ENCODE results near the gene LSMEM2. TPM values are rescaled to one million over a fixed set of nuclear protein-coding genes. Genes with fewer than 3 reads are reported as not detected.
"Not testable (repeated sequence)": the region's sequence is repeated elsewhere in the genome, so short reads cannot be mapped to it uniquely, and the experiment has no call there.

Gene LSMEM2
- total RNA-seq, 2 donors from 2014 or later: not detected

DNA sequence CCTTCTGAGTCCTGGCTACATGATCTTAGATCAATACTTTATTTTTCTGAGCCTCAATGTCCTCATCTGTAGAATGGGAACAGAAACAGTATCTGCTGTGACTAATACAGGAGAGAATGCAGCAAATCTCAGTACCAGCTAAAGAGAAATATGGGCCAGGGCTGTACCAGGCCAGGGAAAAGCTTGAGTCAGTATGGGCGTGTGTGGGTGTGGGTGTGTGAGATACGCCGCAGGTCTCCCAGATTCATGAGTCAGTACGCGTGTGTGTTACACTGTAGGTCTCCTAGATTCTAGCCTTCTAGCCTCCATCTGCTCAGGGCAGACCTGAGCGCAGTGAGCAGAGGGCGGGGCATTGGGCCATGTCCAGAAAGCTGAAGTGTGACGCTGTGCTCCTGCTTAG, 27.7 kb upstream of the LSMEM2 start:
- ATAC-seq (no peak), DNase-seq (no peak)
- H3K27ac Mint-ChIP-seq: peak overlapping the region; percentile 19
- H3K4me1 Mint-ChIP-seq: peaks cover 25% of the 10 kb centered on the region
- H3K4me3 Mint-ChIP-seq: peak overlapping the region; percentile 41
- no peaks in the 10 kb centered on the region for H3K9me3 ChIP-seq (ENCODE audit: control insufficient read depth, low read length, poor library complexity, severe bottlenecking)
- peaks cover 2% of the 10 kb centered on the region for H3K36me3 Mint-ChIP-seq (ENCODE audit: low read depth)
- H3K27me3 Mint-ChIP-seq: no peaks in the 10 kb centered on the region

DNA sequence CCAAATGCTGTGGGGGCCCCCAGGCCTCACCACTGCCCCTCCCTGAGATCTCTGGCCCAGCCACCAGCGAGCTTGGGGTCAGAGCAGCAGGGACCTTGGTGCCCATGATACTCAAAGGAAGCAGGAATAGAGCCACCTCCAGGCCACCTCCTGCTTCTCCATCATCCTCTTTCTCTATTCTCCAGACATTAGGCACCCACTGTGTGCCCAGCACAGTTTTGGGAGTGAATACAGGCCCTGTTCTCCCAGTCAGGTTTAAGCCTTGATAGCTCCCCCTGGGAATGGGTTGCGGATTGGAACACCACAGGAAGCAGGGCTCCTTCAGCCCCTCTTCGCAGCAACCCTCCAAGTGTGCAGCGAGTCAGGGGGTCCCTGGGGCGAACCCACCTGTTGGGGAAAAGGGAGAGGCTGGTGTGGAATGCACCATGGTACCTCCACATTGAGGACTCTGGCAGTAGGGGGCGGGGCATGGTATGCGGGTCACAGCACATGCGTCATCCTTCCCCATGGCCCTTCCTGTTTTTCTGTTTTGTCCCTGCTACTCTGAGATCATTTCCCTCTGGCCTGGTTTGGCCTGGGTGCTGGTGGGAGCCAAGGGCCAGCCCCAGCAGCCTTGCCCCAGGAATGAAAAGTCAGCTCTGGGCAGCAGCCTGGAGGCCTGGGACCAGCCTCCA, 24.2 kb upstream of the LSMEM2 start:
- H3K4me1 Mint-ChIP-seq: peaks cover 14% of the 10 kb centered on the region
- no peak overlapping the region for H3K4me3 Mint-ChIP-seq
- peak overlapping the region; percentile 80 for H3K27ac Mint-ChIP-seq
- no peaks in the 10 kb centered on the region for H3K9me3 ChIP-seq (ENCODE audit: control insufficient read depth, low read length, poor library complexity, severe bottlenecking)
- DNase-seq (no peak), ATAC-seq (no peak)
- H3K27me3 Mint-ChIP-seq: no peaks in the 10 kb centered on the region
- no peaks in the 10 kb centered on the region for H3K36me3 Mint-ChIP-seq (ENCODE audit: low read depth)

DNA sequence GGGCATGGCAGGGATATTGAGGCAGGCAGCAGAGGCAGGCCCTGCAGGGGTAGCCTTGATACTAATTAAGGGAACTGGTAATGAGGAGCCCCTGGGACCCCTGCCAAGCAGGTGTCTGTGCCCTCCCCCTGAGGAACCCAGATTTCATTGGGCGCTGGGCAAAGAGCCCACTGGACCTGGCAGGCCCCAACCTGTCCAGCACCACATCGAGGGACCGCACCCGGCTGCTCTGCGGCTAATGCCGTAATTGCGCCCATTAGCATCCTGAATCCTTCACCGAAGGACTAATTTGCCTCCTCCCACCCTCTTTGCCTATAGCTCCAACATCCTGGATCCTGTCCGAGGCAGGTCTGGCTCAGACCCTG, 23.7 kb upstream of the LSMEM2 start:
- H3K9me3 ChIP-seq (ENCODE audit: control insufficient read depth, low read length, poor library complexity, severe bottlenecking): no peaks in the 10 kb centered on the region
- no peak overlapping the region for H3K4me3 Mint-ChIP-seq
- no peak overlapping the region for H3K27ac Mint-ChIP-seq
- no peak for DNase-seq
- H3K4me1 Mint-ChIP-seq: peaks cover 13% of the 10 kb centered on the region
- H3K27me3 Mint-ChIP-seq: no peaks in the 10 kb centered on the region
- no peak for ATAC-seq
- no peaks in the 10 kb centered on the region for H3K36me3 Mint-ChIP-seq (ENCODE audit: low read depth)

DNA sequence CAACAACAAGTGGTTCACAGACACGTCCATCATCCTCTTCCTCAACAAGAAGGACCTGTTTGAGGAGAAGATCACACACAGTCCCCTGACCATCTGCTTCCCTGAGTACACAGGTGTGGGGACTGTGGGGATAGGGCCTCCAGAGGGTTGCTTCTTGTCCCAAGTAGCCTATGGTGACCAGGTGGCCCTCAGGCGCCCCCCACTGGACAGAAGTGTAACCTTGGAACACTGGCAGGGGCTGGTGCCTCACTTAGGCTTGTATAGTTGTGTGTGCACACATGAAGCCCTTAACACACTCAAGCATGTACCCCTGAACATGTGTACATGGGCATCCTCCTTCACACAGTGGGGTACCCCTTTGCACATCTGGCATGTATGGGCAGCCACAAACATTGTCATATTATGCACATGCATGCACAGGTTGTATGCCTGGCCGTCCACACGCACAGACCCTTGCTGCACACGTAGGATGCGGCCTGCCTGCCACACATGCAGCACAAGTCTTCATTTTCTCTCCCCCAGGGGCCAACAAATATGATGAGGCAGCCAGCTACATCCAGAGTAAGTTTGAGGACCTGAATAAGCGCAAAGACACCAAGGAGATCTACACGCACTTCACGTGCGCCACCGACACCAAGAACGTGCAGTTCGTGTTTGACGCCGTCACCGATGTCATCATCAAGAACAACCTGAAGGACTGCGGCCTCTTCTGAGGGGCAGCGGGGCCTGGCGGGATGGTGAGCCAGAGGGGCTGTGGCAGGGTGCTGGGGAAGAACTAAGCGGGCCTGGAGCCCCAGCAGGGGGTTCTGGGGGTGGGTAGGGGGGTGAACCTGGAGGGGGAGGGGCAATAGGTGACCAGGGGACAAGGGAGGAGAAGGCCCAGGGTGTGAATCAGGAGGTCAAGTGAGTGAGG, 21.7 kb upstream of the LSMEM2 start:
- ATAC-seq (no peak), DNase-seq (no peak)
- Mint-ChIP-seq H3K27me3 (no peaks in the 10 kb centered on the region), H3K4me1 (peaks cover 7% of the 10 kb centered on the region), H3K4me3 (no peak overlapping the region), H3K36me3 (ENCODE audit: low read depth) (no peaks in the 10 kb centered on the region), H3K27ac (peak overlapping the region; percentile 45)
- no peaks in the 10 kb centered on the region for H3K9me3 ChIP-seq (ENCODE audit: control insufficient read depth, low read length, poor library complexity, severe bottlenecking)

DNA sequence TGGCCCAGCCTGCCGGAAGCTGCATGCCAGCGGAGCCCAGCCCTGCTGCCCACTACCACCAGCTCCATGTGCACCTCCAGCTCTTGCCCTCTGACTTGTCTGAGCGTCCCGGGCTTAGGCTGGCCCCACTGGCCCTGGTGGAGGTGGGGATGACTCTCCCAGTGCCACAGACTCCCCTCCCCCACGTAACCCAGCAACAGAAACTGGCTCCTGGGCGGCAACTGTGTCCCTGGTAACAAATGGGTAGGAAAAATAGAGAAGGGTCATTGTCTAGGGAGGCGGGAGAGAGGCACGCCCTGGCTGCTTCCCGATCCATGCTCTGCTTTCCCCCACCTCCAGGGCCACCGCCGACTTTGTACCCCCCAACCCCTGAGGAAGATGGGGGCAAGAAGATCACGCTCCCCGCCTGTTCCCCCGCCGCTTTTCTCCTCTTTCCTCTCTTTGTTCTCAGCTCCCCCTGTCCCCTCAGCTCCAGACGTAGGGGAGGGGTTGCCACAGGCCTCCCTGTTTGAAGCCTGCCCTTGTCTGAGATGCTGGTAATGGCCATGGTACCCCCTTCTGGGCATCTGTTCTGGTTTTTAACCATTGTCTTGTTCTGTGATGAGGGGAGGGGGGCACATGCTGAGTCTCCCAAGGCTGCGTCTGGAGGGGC, 20.7 kb upstream of the LSMEM2 start:
- Mint-ChIP-seq H3K27ac (peak overlapping the region; percentile 9), H3K36me3 (ENCODE audit: low read depth) (no peaks in the 10 kb centered on the region)

DNA sequence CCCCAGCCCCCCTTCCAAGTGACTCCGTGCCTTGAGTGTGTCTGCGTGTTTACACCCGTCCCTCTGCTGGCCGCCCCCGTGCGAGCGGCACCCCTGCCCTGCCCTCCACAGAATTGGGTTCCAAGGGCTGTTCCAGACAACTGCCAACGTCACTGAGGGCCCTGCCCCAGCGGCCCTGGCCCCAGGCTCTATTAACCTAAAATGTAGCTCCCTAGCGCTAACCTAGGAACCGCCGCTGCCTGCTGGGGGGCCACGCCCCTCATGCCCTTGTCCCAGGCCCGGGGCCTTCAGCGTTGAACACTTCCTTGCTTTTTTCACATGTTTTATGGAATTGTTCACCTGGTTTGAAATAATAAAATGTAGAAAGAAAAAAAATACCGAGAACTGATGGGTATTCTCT, 19.9 kb upstream of the LSMEM2 start:
- H3K9me3 ChIP-seq (ENCODE audit: control insufficient read depth, low read length, poor library complexity, severe bottlenecking): no peaks in the 10 kb centered on the region
- DNase-seq (no peak), ATAC-seq (no peak)
- peaks cover 7% of the 10 kb centered on the region for H3K4me1 Mint-ChIP-seq
- H3K36me3 Mint-ChIP-seq (ENCODE audit: low read depth): no peaks in the 10 kb centered on the region
- peak overlapping the region; percentile 9 for H3K27ac Mint-ChIP-seq
- no peaks in the 10 kb centered on the region for H3K27me3 Mint-ChIP-seq
- peak overlapping the region; percentile 82 for H3K4me3 Mint-ChIP-seq

More for the DNA sequence above, 20.7 kb upstream of the LSMEM2 start:
- Mint-ChIP-seq H3K27me3 (no peaks in the 10 kb centered on the region), H3K4me3 (no peak overlapping the region), H3K4me1 (peaks cover 7% of the 10 kb centered on the region)
- ATAC-seq (no peak), DNase-seq (no peak)
- no peaks in the 10 kb centered on the region for H3K9me3 ChIP-seq (ENCODE audit: control insufficient read depth, low read length, poor library complexity, severe bottlenecking)

DNA sequence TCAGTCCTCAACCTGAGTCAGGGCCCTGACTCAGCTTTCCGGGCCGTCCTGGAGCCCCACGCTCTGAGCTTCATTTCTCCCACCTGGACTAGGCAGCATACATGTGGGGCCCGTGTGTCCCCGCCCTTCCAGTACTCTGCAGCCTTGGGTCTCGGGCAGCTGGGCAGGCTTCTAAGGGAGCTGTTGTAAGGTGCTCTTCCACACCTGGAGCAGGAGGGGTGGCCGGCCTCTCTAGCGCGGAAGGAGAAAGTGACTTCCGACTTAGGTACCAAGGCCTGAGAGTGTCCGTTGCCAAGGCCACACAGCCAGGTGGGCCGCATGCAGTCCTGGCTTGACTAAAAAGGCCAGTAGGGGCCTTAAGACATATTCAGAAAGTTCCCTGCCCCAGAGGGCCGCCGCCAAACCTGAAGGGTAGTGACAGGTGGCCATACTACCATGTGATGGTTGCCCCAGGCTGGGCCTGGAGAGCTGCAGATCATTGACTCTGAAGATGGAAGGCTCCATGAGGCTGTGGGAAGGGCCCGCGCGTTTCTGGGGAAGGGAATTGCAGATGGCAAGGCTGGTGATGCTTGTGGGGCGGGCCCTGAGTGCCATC, 19.4 kb upstream of the LSMEM2 start:
- no peaks in the 10 kb centered on the region for H3K36me3 Mint-ChIP-seq (ENCODE audit: low read depth)
- no peaks in the 10 kb centered on the region for H3K27me3 Mint-ChIP-seq
- peak overlapping the region; percentile 9 for H3K27ac Mint-ChIP-seq
- DNase-seq (no peak), ATAC-seq (peak; percentile 17)
- H3K4me3 Mint-ChIP-seq: peak overlapping the region; percentile 82
- no peaks in the 10 kb centered on the region for H3K9me3 ChIP-seq (ENCODE audit: control insufficient read depth, low read length, poor library complexity, severe bottlenecking)
- H3K4me1 Mint-ChIP-seq: peaks cover 7% of the 10 kb centered on the region

DNA sequence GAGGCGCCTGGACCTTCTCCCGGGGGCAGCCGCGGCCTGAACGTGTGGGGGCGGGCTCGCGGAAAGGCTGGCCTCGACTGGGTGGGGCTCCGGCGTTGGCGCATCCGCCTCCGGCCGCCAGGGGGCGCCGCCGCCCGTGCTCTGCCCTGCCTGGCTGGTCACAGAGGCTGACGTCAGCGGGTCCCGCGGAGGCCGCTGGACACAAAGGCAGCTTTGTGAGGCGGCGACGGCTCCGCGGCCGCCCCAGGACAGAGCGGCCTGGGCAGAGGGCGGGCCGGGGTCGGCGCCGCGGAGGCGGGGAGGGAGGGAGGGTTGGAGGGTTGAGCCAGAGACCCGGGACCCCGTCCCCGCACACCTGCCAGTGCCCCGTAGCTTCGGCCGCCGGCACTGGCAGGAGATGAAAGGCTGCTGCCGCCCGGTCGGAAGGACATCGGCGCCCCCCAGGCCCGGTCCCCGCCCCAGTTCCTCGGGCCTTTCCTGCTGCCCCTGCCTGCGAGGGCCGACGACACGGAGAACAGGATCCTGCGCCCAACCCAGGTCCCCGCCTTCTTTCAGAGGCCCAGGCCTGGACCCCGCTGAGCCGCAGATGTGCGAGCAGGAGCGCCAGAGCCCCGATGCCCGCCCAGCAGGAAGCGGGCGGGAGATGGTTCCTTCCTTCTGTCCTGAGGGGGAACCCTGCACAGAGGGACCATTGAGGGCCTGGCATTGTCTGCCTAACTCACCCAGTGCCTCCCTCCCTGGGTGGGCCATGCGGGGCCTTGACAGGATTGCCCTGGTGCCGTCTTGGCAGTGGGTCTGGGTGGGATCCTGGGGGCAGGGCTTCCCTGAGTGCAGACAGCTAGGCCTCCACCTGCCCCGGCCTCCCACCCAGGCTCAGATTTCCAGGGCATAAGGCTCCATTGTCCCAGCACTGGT, 18.6 kb upstream of the LSMEM2 start:
- DNase-seq: peak; percentile 79 to 81 (median 81)

DNA sequence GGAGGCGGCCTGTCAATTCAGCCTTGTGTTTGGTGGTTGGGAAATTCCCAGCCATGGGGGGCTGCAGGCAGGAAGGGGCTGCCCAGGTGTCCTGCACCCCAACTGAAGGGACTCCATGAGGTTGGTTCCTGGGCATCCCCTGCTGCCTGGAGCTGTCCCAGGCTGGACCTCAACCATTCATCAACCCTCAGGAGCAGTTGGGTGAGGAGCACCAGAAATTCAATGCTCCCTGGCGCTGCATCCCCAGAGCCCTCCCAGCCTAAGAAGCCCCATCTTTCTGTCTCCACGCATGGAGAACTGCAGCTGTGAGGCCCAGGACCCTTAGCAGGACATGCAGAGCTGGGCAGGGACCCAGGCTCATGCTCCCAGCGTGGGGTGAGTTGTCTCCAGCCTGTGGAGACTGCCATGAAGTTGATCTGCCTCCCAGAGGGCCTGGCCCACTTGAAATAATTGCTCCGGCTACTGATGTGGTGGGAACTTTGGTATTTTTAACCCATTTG, 17.9 kb upstream of the LSMEM2 start:
- no peak overlapping the region for H3K4me3 Mint-ChIP-seq

More for the DNA sequence above, 18.6 kb upstream of the LSMEM2 start:
- peak; percentile 96 for ATAC-seq
- H3K9me3 ChIP-seq (ENCODE audit: control insufficient read depth, low read length, poor library complexity, severe bottlenecking): no peaks in the 10 kb centered on the region
- H3K36me3 Mint-ChIP-seq (ENCODE audit: low read depth): no peaks in the 10 kb centered on the region
- H3K27ac Mint-ChIP-seq: no peak overlapping the region
- peaks cover 7% of the 10 kb centered on the region for H3K4me1 Mint-ChIP-seq
- H3K4me3 Mint-ChIP-seq: peak overlapping the region; percentile 82
- H3K27me3 Mint-ChIP-seq: no peaks in the 10 kb centered on the region

DNA sequence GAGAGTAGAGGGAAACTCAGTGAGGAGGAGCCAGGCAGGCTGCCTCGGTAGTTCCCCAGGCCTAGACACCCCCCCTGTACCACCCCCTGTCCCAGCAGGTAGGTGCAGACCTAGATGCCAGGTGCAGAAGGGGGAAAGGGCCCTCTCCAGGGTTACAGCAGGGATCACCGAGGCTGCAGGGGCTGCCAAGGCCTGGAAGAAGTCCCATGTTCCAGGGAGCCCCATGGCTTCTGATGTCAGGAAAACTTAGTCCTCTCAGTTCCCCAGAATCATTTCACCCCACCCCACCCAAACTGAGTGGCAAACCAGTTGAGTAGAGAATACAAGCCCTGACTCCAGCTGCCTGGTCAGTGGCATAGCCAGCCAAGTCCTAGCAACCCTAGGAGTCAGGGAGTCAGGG, 17.4 kb upstream of the LSMEM2 start:
- Mint-ChIP-seq H3K27ac (no peak overlapping the region), H3K27me3 (no peaks in the 10 kb centered on the region), H3K4me3 (no peak overlapping the region), H3K36me3 (ENCODE audit: low read depth) (no peaks in the 10 kb centered on the region), H3K4me1 (peaks cover 7% of the 10 kb centered on the region)
- no peak for DNase-seq
- H3K9me3 ChIP-seq (ENCODE audit: control insufficient read depth, low read length, poor library complexity, severe bottlenecking): no peaks in the 10 kb centered on the region
- no peak for ATAC-seq

More for the DNA sequence above, 17.9 kb upstream of the LSMEM2 start:
- ATAC-seq: no peak
- no peak for DNase-seq
- Mint-ChIP-seq H3K36me3 (ENCODE audit: low read depth) (no peaks in the 10 kb centered on the region), H3K27ac (no peak overlapping the region), H3K4me1 (peaks cover 7% of the 10 kb centered on the region), H3K27me3 (no peaks in the 10 kb centered on the region)
- no peaks in the 10 kb centered on the region for H3K9me3 ChIP-seq (ENCODE audit: control insufficient read depth, low read length, poor library complexity, severe bottlenecking)

DNA sequence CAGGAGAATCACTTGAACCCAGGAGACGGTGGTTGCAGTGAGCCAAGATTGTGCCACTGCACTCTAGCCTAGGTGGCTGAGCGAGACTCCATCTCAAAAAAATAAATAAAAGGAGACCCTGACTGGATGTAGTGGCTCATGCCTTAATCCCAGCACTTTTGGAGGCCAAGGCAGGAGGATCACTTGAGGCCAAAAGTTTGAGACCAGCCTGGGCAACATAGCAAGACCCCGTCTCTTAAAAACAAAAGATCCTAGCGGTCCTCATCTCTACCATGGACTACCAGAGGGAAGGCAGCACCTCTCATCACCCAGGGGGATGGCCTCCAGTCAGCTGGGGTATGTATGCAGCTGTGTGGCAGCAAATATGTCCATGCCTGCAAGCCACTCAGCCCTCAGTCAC, 16.7 kb upstream of the LSMEM2 start:
- not testable (repeated sequence) for H3K4me1 Mint-ChIP-seq; H3K27ac Mint-ChIP-seq; H3K9me3 ChIP-seq (ENCODE audit: control insufficient read depth, low read length, poor library complexity, severe bottlenecking); ATAC-seq; H3K4me3 Mint-ChIP-seq; DNase-seq; H3K36me3 Mint-ChIP-seq (ENCODE audit: low read depth); H3K27me3 Mint-ChIP-seq

DNA sequence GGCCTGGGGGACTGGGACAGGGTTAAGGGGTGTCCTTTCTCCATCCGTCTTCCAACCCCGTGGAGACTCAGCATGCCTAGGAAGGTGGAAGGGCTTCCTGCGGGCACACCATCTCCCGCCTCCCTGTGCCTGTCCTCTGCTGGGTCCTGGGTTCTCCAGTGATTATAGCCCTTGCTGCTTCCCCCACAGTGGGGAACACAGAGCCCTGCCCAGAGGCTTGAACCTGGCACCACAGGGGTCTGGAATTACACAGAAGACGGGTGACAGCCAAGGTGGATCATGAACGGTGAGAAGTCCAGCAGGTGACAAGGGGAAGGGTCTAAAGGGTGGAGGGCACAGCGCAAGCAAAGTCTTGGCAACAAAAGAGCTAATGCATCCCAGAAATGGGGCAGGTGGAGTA, 16.1 kb upstream of the LSMEM2 start:
- peaks cover 7% of the 10 kb centered on the region for H3K4me1 Mint-ChIP-seq
- H3K9me3 ChIP-seq (ENCODE audit: control insufficient read depth, low read length, poor library complexity, severe bottlenecking): no peaks in the 10 kb centered on the region
- DNase-seq (no peak), ATAC-seq (no peak)
- H3K27me3 Mint-ChIP-seq: no peaks in the 10 kb centered on the region
- no peak overlapping the region for H3K4me3 Mint-ChIP-seq
- no peaks in the 10 kb centered on the region for H3K36me3 Mint-ChIP-seq (ENCODE audit: low read depth)
- peak overlapping the region; percentile 68 for H3K27ac Mint-ChIP-seq
